Measurements from ENCODE around the gene ACTN3. TPM values are rescaled to one million over a fixed set of nuclear protein-coding genes. Genes with fewer than 3 reads are reported as not detected.

ACTN3 gene
- polyA plus RNA-seq, 2 of the 4 experiments (the other 2 are of a cell fraction) = not detected

Other genes with a start within 250 kb of the ACTN3 start
- gene CD248, start 229.9 kb upstream of the ACTN3 start, polyA plus RNA-seq (2011; rRNA removed) = 0.03 TPM in 1 of 2 replicates, not detected in the other
- not detected in 3 replicates for gene CD248, start 229.9 kb upstream of the ACTN3 start, polyA plus RNA-seq (2017; fragmentation: RNase III; extraction: RNeasy Plus Mini Kit Qiagen cat#74134 plus additional on column Dnase treatment)
- 2.0 and 2.3 TPM in 2 replicates for gene RIN1, start 210.5 kb upstream of the ACTN3 start, polyA plus RNA-seq (2011; rRNA removed)
- 9.3 to 10.6 TPM (median 9.7 TPM) in 3 replicates for gene RIN1, start 210.5 kb upstream of the ACTN3 start, polyA plus RNA-seq (2017; fragmentation: RNase III; extraction: RNeasy Plus Mini Kit Qiagen cat#74134 plus additional on column Dnase treatment)
- gene BRMS1, start 201.8 kb upstream of the ACTN3 start, polyA plus RNA-seq (2011; rRNA removed) = 47.4 and 56.2 TPM in 2 replicates
- gene BRMS1, start 201.8 kb upstream of the ACTN3 start, polyA plus RNA-seq (2017; fragmentation: RNase III; extraction: RNeasy Plus Mini Kit Qiagen cat#74134 plus additional on column Dnase treatment) = 87.5 to 90.8 TPM (median 89.9 TPM) in 3 replicates
- gene B4GAT1, start 199.3 kb upstream of the ACTN3 start, polyA plus RNA-seq (2011; rRNA removed) = 11.0 and 12.2 TPM in 2 replicates
- gene B4GAT1, start 199.3 kb upstream of the ACTN3 start, polyA plus RNA-seq (2017; fragmentation: RNase III; extraction: RNeasy Plus Mini Kit Qiagen cat#74134 plus additional on column Dnase treatment) = 15.3 to 18.7 TPM (median 18.0 TPM) in 3 replicates
- gene SLC29A2, start 175.1 kb upstream of the ACTN3 start, polyA plus RNA-seq (2011; rRNA removed) = 2.6 and 3.9 TPM in 2 replicates
- 4.3 to 7.6 TPM (median 6.4 TPM) in 3 replicates for gene SLC29A2, start 175.1 kb upstream of the ACTN3 start, polyA plus RNA-seq (2017; fragmentation: RNase III; extraction: RNeasy Plus Mini Kit Qiagen cat#74134 plus additional on column Dnase treatment)
- gene NPAS4, start 125.9 kb upstream of the ACTN3 start, polyA plus RNA-seq (2011; rRNA removed) = not detected in 2 replicates
- gene NPAS4, start 125.9 kb upstream of the ACTN3 start, polyA plus RNA-seq (2017; fragmentation: RNase III; extraction: RNeasy Plus Mini Kit Qiagen cat#74134 plus additional on column Dnase treatment) = 0.03 TPM in 1 of 3 replicates, not detected in the others
- 62.9 and 70.1 TPM in 2 replicates for gene MRPL11, start 108.1 kb upstream of the ACTN3 start, polyA plus RNA-seq (2011; rRNA removed)
- 71.9 to 73.8 TPM (median 73.5 TPM) in 3 replicates for gene MRPL11, start 108.1 kb upstream of the ACTN3 start, polyA plus RNA-seq (2017; fragmentation: RNase III; extraction: RNeasy Plus Mini Kit Qiagen cat#74134 plus additional on column Dnase treatment)
- gene PELI3, start 80.0 kb upstream of the ACTN3 start, polyA plus RNA-seq (2011; rRNA removed) = 2.3 and 2.7 TPM in 2 replicates
- 4.4 to 5.7 TPM (median 5.6 TPM) in 3 replicates for gene PELI3, start 80.0 kb upstream of the ACTN3 start, polyA plus RNA-seq (2017; fragmentation: RNase III; extraction: RNeasy Plus Mini Kit Qiagen cat#74134 plus additional on column Dnase treatment)
- gene DPP3, start 66.5 kb upstream of the ACTN3 start, polyA plus RNA-seq (2011; rRNA removed) = 52.2 TPM in 2 replicates
- gene DPP3, start 66.5 kb upstream of the ACTN3 start, polyA plus RNA-seq (2017; fragmentation: RNase III; extraction: RNeasy Plus Mini Kit Qiagen cat#74134 plus additional on column Dnase treatment) = 70.5 to 71.7 TPM (median 71.1 TPM) in 3 replicates
- gene BBS1, start 36.3 kb upstream of the ACTN3 start, polyA plus RNA-seq (2011; rRNA removed) = 12.5 and 14.7 TPM in 2 replicates
- gene BBS1, start 36.3 kb upstream of the ACTN3 start, polyA plus RNA-seq (2017; fragmentation: RNase III; extraction: RNeasy Plus Mini Kit Qiagen cat#74134 plus additional on column Dnase treatment) = 10.9 to 13.4 TPM (median 12.5 TPM) in 3 replicates
- 8.4 and 8.6 TPM in 2 replicates for gene ZDHHC24, start 855 bp upstream of the ACTN3 start, polyA plus RNA-seq (2011; rRNA removed)
- gene ZDHHC24, start 855 bp upstream of the ACTN3 start, polyA plus RNA-seq (2017; fragmentation: RNase III; extraction: RNeasy Plus Mini Kit Qiagen cat#74134 plus additional on column Dnase treatment) = 6.8 to 9.3 TPM (median 8.7 TPM) in 3 replicates
- 19.2 and 29.1 TPM in 2 replicates for gene CTSF, start 21.7 kb downstream of the ACTN3 start, polyA plus RNA-seq (2011; rRNA removed)
- 23.0 to 32.1 TPM (median 29.8 TPM) in 3 replicates for gene CTSF, start 21.7 kb downstream of the ACTN3 start, polyA plus RNA-seq (2017; fragmentation: RNase III; extraction: RNeasy Plus Mini Kit Qiagen cat#74134 plus additional on column Dnase treatment)
- gene CCDC87, start 46.2 kb downstream of the ACTN3 start, polyA plus RNA-seq (2011; rRNA removed) = 0.47 and 0.54 TPM in 2 replicates
- gene CCDC87, start 46.2 kb downstream of the ACTN3 start, polyA plus RNA-seq (2017; fragmentation: RNase III; extraction: RNeasy Plus Mini Kit Qiagen cat#74134 plus additional on column Dnase treatment) = 0.56 to 0.68 TPM (median 0.65 TPM) in 3 replicates
- 17.2 and 18.3 TPM in 2 replicates for gene CCS, start 46.3 kb downstream of the ACTN3 start, polyA plus RNA-seq (2011; rRNA removed)
- gene CCS, start 46.3 kb downstream of the ACTN3 start, polyA plus RNA-seq (2017; fragmentation: RNase III; extraction: RNeasy Plus Mini Kit Qiagen cat#74134 plus additional on column Dnase treatment) = 40.3 to 48.2 TPM (median 46.5 TPM) in 3 replicates
- 33.0 and 38.0 TPM in 2 replicates for gene RBM14, start 69.7 kb downstream of the ACTN3 start, polyA plus RNA-seq (2011; rRNA removed)
- 99.7 to 103 TPM (median 102 TPM) in 3 replicates for gene RBM14, start 69.7 kb downstream of the ACTN3 start, polyA plus RNA-seq (2017; fragmentation: RNase III; extraction: RNeasy Plus Mini Kit Qiagen cat#74134 plus additional on column Dnase treatment)
- gene RBM4, start 91.8 kb downstream of the ACTN3 start, polyA plus RNA-seq (2011; rRNA removed) = 190 and 264 TPM in 2 replicates
- gene RBM4, start 91.8 kb downstream of the ACTN3 start, polyA plus RNA-seq (2017; fragmentation: RNase III; extraction: RNeasy Plus Mini Kit Qiagen cat#74134 plus additional on column Dnase treatment) = 164 to 171 TPM (median 168 TPM) in 3 replicates
- 30.1 and 32.7 TPM in 2 replicates for gene RBM4B, start 131.0 kb downstream of the ACTN3 start, polyA plus RNA-seq (2011; rRNA removed)
- gene RBM4B, start 131.0 kb downstream of the ACTN3 start, polyA plus RNA-seq (2017; fragmentation: RNase III; extraction: RNeasy Plus Mini Kit Qiagen cat#74134 plus additional on column Dnase treatment) = 24.6 to 31.0 TPM (median 28.0 TPM) in 3 replicates
- 4.4 and 5.8 TPM in 2 replicates for gene SPTBN2, start 182.3 kb downstream of the ACTN3 start, polyA plus RNA-seq (2011; rRNA removed)
- gene SPTBN2, start 182.3 kb downstream of the ACTN3 start, polyA plus RNA-seq (2017; fragmentation: RNase III; extraction: RNeasy Plus Mini Kit Qiagen cat#74134 plus additional on column Dnase treatment) = 8.1 to 9.9 TPM (median 9.6 TPM) in 3 replicates

Data from A549 (cell line).